COLO668 (cell line): ENCODE measurements around the gene RAB3IL1.

Source experiments
- DNase-seq: peaks from one replicate; lab custom pipeline; 2025; ENCODE audit not compliant: unreplicated experiment; lab: John Stamatoyannopoulos, UW

RAB3IL1 gene

GRCh38 chr11:61921446-61921845 lies 4.1 kb upstream of the RAB3IL1 start:
- DNase-seq, result no peak

- no peak for DNase-seq
Measured at GRCh38 chr11:61919705-61920631, 2.6 kb upstream of the RAB3IL1 start.

- DNase-seq, result no peak
Measured at GRCh38 chr11:61918938-61919704, 1.8 kb upstream of the RAB3IL1 start.

- no peak for DNase-seq
Measured at GRCh38 chr11:61918251-61918937, 1.0 kb upstream of the RAB3IL1 start.

- DNase-seq, result no peak
Measured at GRCh38 chr11:61916737-61917333, 531 bp downstream of the RAB3IL1 start.

GRCh38 chr11:61914471-61915171 lies 2.7 kb downstream of the RAB3IL1 start:
- no peak for DNase-seq

GRCh38 chr11:61913699-61914395 lies 3.5 kb downstream of the RAB3IL1 start:
- no peak for DNase-seq

GRCh38 chr11:61912991-61913698 lies 4.2 kb downstream of the RAB3IL1 start:
- no peak for DNase-seq

- no peak for DNase-seq
Measured at GRCh38 chr11:61912530-61912898, 4.9 kb downstream of the RAB3IL1 start.

GRCh38 chr11:61911701-61912529 lies 5.5 kb downstream of the RAB3IL1 start:
- no peak for DNase-seq

GRCh38 chr11:61911128-61911700 lies 6.2 kb downstream of the RAB3IL1 start:
- DNase-seq, result no peak

- no peak for DNase-seq
Measured at GRCh38 chr11:61910187-61911127, 6.9 kb downstream of the RAB3IL1 start.

- DNase-seq, result no peak
Measured at GRCh38 chr11:61908730-61909316, 8.5 kb downstream of the RAB3IL1 start.

- DNase-seq, result no peak
Measured at GRCh38 chr11:61907871-61908729, 9.3 kb downstream of the RAB3IL1 start.

GRCh38 chr11:61907282-61907681 lies 10.1 kb downstream of the RAB3IL1 start:
- no peak for DNase-seq

GRCh38 chr11:61906522-61906909 lies 10.8 kb downstream of the RAB3IL1 start:
- no peak for DNase-seq
